ENCODE data around the gene CBLB. TPM values are rescaled to one million over a fixed set of nuclear protein-coding genes. Genes with fewer than 3 reads are reported as not detected.

The CBLB gene
- total and polyA plus RNA-seq, 9 of the 15 experiments (the other 6 are each of a cell fraction or from before 2014, with no cell fraction given), result 1.8 to 8.1 (median 5.3) TPM

DNA sequence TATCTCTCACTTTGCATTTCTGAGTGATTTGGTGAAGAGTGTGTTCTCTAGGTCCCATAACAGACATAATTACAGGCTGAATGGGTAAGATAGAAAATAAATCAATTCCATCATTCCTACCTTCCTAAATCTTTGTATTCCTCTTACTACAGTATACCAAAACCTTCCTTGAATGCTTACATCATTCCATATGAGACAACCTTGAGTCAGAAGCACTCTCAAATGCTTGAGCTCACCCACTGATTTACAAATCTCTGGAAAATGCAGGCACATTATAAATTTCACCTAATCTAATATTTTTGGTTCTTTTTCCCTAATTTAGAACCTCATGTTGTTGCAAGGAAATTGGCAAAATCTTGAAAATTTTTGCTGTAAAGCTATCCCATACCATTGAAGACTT lies 239.1 kb downstream of the CBLB start (continued):
- TF ChIP-seq ZBTB7A (IDR thresholded peaks at IDR 0.05; ENCODE audit: borderline replicate concordance, control insufficient read depth, low read depth, low read length), result no peak
- TF ChIP-seq BMI1 (IDR thresholded peaks at IDR 0.05; ENCODE audit: low read length), result no peak
- no peak for TF ChIP-seq BCL6 (CRISPR knock-in tag; IDR thresholded peaks at IDR 0.05)

DNA sequence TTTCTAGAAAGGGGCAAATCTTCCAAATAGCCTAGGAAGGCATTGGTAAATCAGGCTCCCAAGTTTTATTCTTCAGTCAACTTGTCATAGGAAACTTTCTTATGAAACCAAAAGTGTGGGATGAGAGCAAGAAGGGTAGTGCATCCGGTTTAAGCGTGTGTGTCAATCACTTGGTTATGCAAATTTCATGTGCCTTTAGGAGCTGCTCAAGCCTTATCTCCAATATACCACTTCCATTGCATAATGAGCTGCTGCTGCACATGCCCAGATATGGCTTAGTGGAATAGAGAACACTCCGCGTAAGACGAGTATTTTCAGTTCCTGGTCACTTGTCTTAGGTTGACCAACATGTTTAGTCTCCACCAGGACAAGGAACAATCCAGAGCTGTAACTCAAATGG lies 242.1 kb downstream of the CBLB start:
- FAIRE-seq, result peak; percentile 62
- Histone ChIP-seq H3K4me1 (replicated peaks in 1 of 2; ENCODE audit: control insufficient read depth in 2 of 2, insufficient read depth in 2 of 2, low read length in 2 of 2) (peaks cover 0 to 4% of the 10 kb centered on the region in 2 experiments; a peak in 1 of 5 replicates), H3K9ac (ENCODE audit: insufficient read depth in 1 of 2, low read depth in 2 of 2, low read length in 2 of 2) (no peak overlapping the region), H2AFZ (ENCODE audit: low read depth, low read length) (peak overlapping the region; percentile 87), H3K4me3 (no peak overlapping the region), H3K27me3 (ENCODE audit: control insufficient read depth in 2 of 2, insufficient read depth in 2 of 2, low read length in 2 of 2) (no peaks in the 10 kb centered on the region), H3K79me2 (ENCODE audit: control insufficient read depth, insufficient read depth, low read length) (no peaks in the 10 kb centered on the region), H3K36me3 (ENCODE audit: control insufficient read depth, insufficient read depth, low read length) (no peaks in the 10 kb centered on the region), H3K4me2 (ENCODE audit: insufficient read depth, low read length) (peak overlapping the region; percentile 11; the same call in 1 of the 2 replicates), H3K9me3 (replicated peaks; ENCODE audit: control insufficient read depth, insufficient read depth, low read depth, low read length) (no peaks in the 10 kb centered on the region), H4K20me1 (replicated peaks; ENCODE audit: control insufficient read depth, insufficient read depth, low read length) (no peaks in the 10 kb centered on the region), H3K27ac (ENCODE audit: extremely low read depth, low read depth, low read length) (no peak overlapping the region), H3K9me1 (ENCODE audit: control insufficient read depth, insufficient read depth, low read length) (no peaks in the 10 kb centered on the region)
- intact Hi-C loops (cut with micrococcal nuclease), result no loop called here
- DNase-seq (ENCODE audit: extremely low read depth in 1 of 4, low spot score in 3 of 4), result peak in 2 of 4 experiments; percentile 12 to 40
- WGBS (ENCODE audit: insufficient coverage, low coverage, missing lambda C conversion rate), result 8% methylated on average over 5 of the region's 5 CpGs
- ChIA-PET POLR2A (interaction anchor here (0.9 to 1.0 kb wide), 2 partner anchors 12 to 13 kb away, joined by 3 read pairs; no protein-coding TSS in a partner anchor), CTCF (ENCODE audit: low intra/inter-chr PET ratio) (no interaction called here)
- in situ Hi-C loops (cut with MboI), result no loop called here
- BruUV-seq (replicated peaks), result no TSS peak
- ATAC-seq, result peak; percentile 84
- TF ChIP-seq BHLHE40 (IDR thresholded peaks at IDR 0.05; ENCODE audit: low read length) (peak; percentile 60), CEBPB (tag; IDR thresholded peaks at IDR 0.05) (peak; percentile 84), CBFA2T3 (IDR thresholded peaks at IDR 0.05) (peak; percentile 47), ZBTB8A (IDR thresholded peaks at IDR 0.05; ENCODE audit: partially characterized antibody) (no peak), NR2C1 (IDR thresholded peaks at IDR 0.05) (0 out of 2 replicates have a peak, but pooled peaks have one; percentile 19), NR2C1 (tag; IDR thresholded peaks at IDR 0.05) (0 out of 2 replicates have a peak, but pooled peaks have one; percentile 21), ZNF23 (CRISPR knock-in tag; IDR thresholded peaks at IDR 0.05) (no peak), ARID1B (IDR thresholded peaks at IDR 0.05) (peak; percentile 18; the same call in 1 of the 2 replicates), BCL6 (CRISPR knock-in tag; IDR thresholded peaks at IDR 0.05) (no peak), ETV1 (tag; conservative IDR thresholded peaks at IDR 0.05; ENCODE audit: low read depth) (0 out of 2 replicates have a peak, but pooled peaks have one; percentile 13), TCF3 (CRISPR knock-in tag; IDR thresholded peaks at IDR 0.05) (peak; percentile 47), NRF1 (conservative IDR thresholded peaks at IDR 0.05 in 1 of 2, IDR thresholded peaks at IDR 0.05 in 1 of 2) (peak; percentile 68 to 79)
- TF ChIP-seq, protein P1, sequence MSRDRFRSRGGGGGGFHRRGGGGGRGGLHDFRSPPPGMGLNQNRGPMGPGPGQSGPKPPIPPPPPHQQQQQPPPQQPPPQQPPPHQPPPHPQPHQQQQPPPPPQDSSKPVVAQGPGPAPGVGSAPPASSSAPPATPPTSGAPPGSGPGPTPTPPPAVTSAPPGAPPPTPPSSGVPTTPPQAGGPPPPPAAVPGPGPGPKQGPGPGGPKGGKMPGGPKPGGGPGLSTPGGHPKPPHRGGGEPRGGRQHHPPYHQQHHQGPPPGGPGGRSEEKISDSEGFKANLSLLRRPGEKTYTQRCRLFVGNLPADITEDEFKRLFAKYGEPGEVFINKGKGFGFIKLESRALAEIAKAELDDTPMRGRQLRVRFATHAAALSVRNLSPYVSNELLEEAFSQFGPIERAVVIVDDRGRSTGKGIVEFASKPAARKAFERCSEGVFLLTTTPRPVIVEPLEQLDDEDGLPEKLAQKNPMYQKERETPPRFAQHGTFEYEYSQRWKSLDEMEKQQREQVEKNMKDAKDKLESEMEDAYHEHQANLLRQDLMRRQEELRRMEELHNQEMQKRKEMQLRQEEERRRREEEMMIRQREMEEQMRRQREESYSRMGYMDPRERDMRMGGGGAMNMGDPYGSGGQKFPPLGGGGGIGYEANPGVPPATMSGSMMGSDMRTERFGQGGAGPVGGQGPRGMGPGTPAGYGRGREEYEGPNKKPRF (IDR thresholded peaks at IDR 0.05; ENCODE audit: low read depth, low read length), result no peak
- TF ChIP-seq, protein P2, sequence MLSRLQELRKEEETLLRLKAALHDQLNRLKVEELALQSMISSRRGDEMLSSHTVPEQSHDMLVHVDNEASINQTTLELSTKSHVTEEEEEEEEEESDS (CRISPR knock-in tag; IDR thresholded peaks at IDR 0.05), result no peak
- TF ChIP-seq, protein P3, sequence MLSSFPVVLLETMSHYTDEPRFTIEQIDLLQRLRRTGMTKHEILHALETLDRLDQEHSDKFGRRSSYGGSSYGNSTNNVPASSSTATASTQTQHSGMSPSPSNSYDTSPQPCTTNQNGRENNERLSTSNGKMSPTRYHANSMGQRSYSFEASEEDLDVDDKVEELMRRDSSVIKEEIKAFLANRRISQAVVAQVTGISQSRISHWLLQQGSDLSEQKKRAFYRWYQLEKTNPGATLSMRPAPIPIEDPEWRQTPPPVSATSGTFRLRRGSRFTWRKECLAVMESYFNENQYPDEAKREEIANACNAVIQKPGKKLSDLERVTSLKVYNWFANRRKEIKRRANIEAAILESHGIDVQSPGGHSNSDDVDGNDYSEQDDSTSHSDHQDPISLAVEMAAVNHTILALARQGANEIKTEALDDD (IDR thresholded peaks at IDR 0.05), result peak; percentile 48; the same call in 1 of the 2 replicates

Data from K562 (cell line).